Smooth muscle cell (in vitro differentiated cells): ENCODE data around the gene NUP62. TPM values are rescaled to one million over a fixed set of nuclear protein-coding genes. Genes with fewer than 3 reads are reported as not detected.

Experiments
- DNase-seq: peaks from one replicate; lab custom pipeline; 2025; ENCODE audit not compliant: unreplicated experiment; lab: John Stamatoyannopoulos, UW
- H2AFZ ChIP-seq: fragments of 200-600 bp; sonication (generic); 2 replicates; pipeline ENCODE4 v1.6.0; 2016; ENCODE audit warnings: antibody characterized with exemption, low read depth, mild to moderate bottlenecking
- H3F3A ChIP-seq: fragments of 200-600 bp; sonication (generic); 2 replicates; pipeline ENCODE4 v1.6.0; 2017; ENCODE audit warnings: antibody characterized with exemption, low read depth
- H3K27ac ChIP-seq: fragments of 200-600 bp; sonication (generic); 2 replicates; pipeline ENCODE4 v1.5.1; 2016; ENCODE audit warnings: low read depth, mild to moderate bottlenecking
- H3K27me3 ChIP-seq: fragments of 200-600 bp; sonication (generic); 2 replicates; pipeline ENCODE4 v1.6.1; 2016; ENCODE audit warnings: low read depth, mild to moderate bottlenecking
- H3K36me3 ChIP-seq: fragments of 200-600 bp; sonication (generic); 2 replicates; pipeline ENCODE4 v1.5.1; 2016; ENCODE audit warnings: low read depth
- H3K4me1 ChIP-seq: fragments of 200-600 bp; sonication (generic); 2 replicates; pipeline ENCODE4 v1.5.1; 2016; ENCODE audit warnings: low read depth
- H3K4me2 ChIP-seq: fragments of 200-600 bp; sonication (generic); 2 replicates; pipeline ENCODE4 v1.6.0; 2016; ENCODE audit warnings: mild to moderate bottlenecking
- H3K4me3 ChIP-seq: fragments of 200-600 bp; sonication (generic); 2 replicates; pipeline ENCODE4 v1.5.1; 2016; ENCODE audit warnings: mild to moderate bottlenecking
- H3K79me2 ChIP-seq: fragments of 200-600 bp; sonication (generic); 2 replicates; pipeline ENCODE4 v1.6.0; 2016; ENCODE audit warnings: low read depth, mild to moderate bottlenecking
- H3K9ac ChIP-seq: fragments of 200-600 bp; sonication (generic); 2 replicates; pipeline ENCODE4 v1.6.0; 2016; ENCODE audit warnings: low read depth
- H3K9me3 ChIP-seq: fragments of 200-600 bp; sonication (generic); replicated peaks from 2 replicates; pipeline ENCODE4 v1.5.1; 2016; ENCODE audit warnings: low read depth
- H4K20me1 ChIP-seq: fragments of 200-600 bp; sonication (generic); 2 replicates; pipeline ENCODE4 v1.6.0; 2016; ENCODE audit warnings: low read depth
- WGBS: methylation state at CpG from one replicate; pipeline ENCODE4 v1.1.7; 2016; ENCODE audit warnings: low lambda C conversion rate; 5-methylcytosine and 5-hydroxymethylcytosine counted together
- polyA plus RNA-seq: library from polyadenylated mRNA; unstranded; fragments of >200 nt; fragmentation: Nextera tagmentation; extraction: Ambion mirVana; gene quantifications from 2 replicates; pipeline ENCODE4 v1.2.1, GENCODE V29; 2016
- total RNA-seq: library from RNA; depleted of rRNA; stranded (reverse); fragments of >200 nt; gene quantifications from 2 replicates; pipeline ENCODE4 v1.2.3, GENCODE V29; 2014
- TF ChIP-seq, protein P1 (sequence below): fragments of 200-600 bp; sonication (generic); IDR thresholded peaks from 2 replicates; pipeline ENCODE4 v1.5.1; 2017; ENCODE audit warnings: borderline replicate concordance, mild to moderate bottlenecking, antibody characterized with exemption; ENCODE audit not compliant: insufficient read depth, poor library complexity, severe bottlenecking

The NUP62 gene, protein sequence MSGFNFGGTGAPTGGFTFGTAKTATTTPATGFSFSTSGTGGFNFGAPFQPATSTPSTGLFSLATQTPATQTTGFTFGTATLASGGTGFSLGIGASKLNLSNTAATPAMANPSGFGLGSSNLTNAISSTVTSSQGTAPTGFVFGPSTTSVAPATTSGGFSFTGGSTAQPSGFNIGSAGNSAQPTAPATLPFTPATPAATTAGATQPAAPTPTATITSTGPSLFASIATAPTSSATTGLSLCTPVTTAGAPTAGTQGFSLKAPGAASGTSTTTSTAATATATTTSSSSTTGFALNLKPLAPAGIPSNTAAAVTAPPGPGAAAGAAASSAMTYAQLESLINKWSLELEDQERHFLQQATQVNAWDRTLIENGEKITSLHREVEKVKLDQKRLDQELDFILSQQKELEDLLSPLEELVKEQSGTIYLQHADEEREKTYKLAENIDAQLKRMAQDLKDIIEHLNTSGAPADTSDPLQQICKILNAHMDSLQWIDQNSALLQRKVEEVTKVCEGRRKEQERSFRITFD
- total RNA-seq (17.6 and 24.2 TPM in 2 replicates), polyA plus RNA-seq (29.5 and 34.2 TPM in 2 replicates)

DNA sequence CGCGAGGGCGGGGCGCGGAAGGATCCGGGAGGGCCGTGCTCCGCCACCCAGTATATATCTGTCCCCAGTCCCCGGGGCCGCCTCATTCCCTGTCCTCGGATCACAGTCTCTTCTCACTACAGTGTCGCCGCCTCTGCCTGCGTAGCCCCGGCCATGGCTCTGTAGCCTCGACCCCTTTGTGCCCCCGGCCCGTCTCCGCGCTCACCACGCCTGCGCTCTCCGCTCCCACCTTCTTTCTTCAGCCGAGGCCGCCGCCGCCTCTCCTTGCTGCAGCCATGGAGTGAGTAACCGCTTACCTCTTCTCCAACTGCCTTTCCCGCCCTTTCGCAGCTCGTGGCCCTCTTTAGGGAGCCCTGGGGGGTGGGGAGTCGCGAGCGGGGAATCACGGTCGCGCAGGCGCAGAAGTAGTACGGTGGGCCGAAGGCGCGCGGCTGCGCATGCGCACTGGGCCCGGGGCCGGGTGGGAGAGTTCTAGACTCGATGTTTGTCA is at the start of gene NUP62, which contains the start of gene ATF5:
Gene NUP62, minus strand, starts transcription at position 384 of the 490 bp plus-strand sequence. CDS start 19,697 bp downstream, outside the sequence.
Gene ATF5, plus strand, starts transcription at position 85 of the 490 bp plus-strand sequence. CDS start 1,646 bp downstream, outside the sequence.
- Histone ChIP-seq H3K9ac (peak within 1 kb of the TSS; percentile 91), H3K4me2 (peak within 1 kb of the TSS; percentile 91), H3K4me3 (peak within 1 kb of the TSS; percentile 84), H3K27me3 (no peaks in the 10 kb centered on the region), H3K36me3 (no peaks in the 10 kb centered on the region), H3K4me1 (peaks cover 3% of the 10 kb centered on the region), H4K20me1 (peaks cover 38% of the 10 kb centered on the region), H3K9me3 (no peaks in the 10 kb centered on the region), H3K79me2 (peaks cover 38% of the 10 kb centered on the region), H3F3A (peaks cover 18% of the 10 kb centered on the region), H3K27ac (peak within 1 kb of the TSS; percentile 91), H2AFZ (peak within 1 kb of the TSS; percentile 89)
- WGBS = under 1% methylated on average over 35 of the region's 48 CpGs
- DNase-seq = peak; percentile 80
- TF ChIP-seq, protein P1, sequence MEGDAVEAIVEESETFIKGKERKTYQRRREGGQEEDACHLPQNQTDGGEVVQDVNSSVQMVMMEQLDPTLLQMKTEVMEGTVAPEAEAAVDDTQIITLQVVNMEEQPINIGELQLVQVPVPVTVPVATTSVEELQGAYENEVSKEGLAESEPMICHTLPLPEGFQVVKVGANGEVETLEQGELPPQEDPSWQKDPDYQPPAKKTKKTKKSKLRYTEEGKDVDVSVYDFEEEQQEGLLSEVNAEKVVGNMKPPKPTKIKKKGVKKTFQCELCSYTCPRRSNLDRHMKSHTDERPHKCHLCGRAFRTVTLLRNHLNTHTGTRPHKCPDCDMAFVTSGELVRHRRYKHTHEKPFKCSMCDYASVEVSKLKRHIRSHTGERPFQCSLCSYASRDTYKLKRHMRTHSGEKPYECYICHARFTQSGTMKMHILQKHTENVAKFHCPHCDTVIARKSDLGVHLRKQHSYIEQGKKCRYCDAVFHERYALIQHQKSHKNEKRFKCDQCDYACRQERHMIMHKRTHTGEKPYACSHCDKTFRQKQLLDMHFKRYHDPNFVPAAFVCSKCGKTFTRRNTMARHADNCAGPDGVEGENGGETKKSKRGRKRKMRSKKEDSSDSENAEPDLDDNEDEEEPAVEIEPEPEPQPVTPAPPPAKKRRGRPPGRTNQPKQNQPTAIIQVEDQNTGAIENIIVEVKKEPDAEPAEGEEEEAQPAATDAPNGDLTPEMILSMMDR = no peak

DNA sequence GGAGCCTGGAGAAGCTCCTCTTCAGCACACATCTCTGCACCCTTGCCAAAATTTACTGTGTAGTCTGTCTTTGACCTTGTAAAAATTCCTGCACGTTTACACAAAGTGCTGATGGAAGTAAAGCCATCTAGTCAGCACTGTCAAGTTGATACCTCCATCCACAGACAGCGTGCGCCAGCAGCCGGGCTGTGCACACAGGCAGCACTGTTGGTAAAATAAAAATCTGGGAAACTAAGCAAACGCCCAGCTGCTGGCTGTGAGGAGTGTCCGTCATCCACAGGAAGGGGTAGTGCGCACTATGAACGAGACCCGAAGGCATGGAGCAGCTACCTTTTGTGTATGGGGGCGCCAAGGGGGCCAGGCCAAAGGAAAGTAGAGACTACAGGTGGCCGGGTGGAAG is 49.0 kb upstream of the NUP62 start:
- 88% methylated on average over 11 of the region's 11 CpGs for WGBS
- no peaks in the 10 kb centered on the region for H3K36me3 ChIP-seq
- no peak overlapping the region for H3K4me3 ChIP-seq
- H3K9me3 ChIP-seq = no peaks in the 10 kb centered on the region
- H4K20me1 ChIP-seq = peaks cover 6% of the 10 kb centered on the region
- no peaks in the 10 kb centered on the region for H3K27me3 ChIP-seq
- no peaks in the 10 kb centered on the region for H3K4me1 ChIP-seq
- H3K79me2 ChIP-seq = no peaks in the 10 kb centered on the region
- no peak overlapping the region for H3K27ac ChIP-seq
- H2AFZ ChIP-seq = no peak overlapping the region
- no peak overlapping the region for H3K9ac ChIP-seq
- no peak overlapping the region for H3K4me2 ChIP-seq
- TF ChIP-seq, protein P1 = no peak
- no peak for DNase-seq
- H3F3A ChIP-seq = no peaks in the 10 kb centered on the region

DNA sequence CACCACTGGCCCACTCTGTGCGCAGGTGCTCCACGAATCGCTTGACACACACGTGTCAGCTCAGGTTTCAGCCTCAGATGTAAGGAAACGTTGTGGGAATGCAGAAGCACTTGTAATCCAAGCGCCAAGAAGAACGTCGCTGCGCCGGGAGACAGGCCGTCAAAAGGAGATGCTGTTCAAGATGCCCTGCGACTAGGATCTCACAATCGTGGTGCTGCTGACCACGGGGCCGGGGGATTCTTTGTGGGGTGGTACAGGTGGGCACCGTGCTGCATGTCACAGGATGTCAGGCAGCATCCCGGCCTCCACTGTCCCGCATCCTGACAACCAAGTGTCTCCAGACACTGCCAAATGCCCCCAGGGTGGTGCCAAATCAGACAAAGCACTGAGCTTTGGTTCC is 48.6 kb upstream of the NUP62 start:
- H3K79me2 ChIP-seq = no peaks in the 10 kb centered on the region
- H3K27me3 ChIP-seq = no peaks in the 10 kb centered on the region
- no peak for DNase-seq
- TF ChIP-seq, protein P1 = no peak
- H3K4me1 ChIP-seq = no peaks in the 10 kb centered on the region
- H3K4me3 ChIP-seq = no peak overlapping the region
- H3K9ac ChIP-seq = no peak overlapping the region
- no peaks in the 10 kb centered on the region for H3F3A ChIP-seq
- no peak overlapping the region for H2AFZ ChIP-seq
- H3K27ac ChIP-seq = no peak overlapping the region
- 92% methylated on average over 18 of the region's 18 CpGs for WGBS
- no peaks in the 10 kb centered on the region for H3K9me3 ChIP-seq
- H3K36me3 ChIP-seq = no peaks in the 10 kb centered on the region
- no peak overlapping the region for H3K4me2 ChIP-seq
- peaks cover 6% of the 10 kb centered on the region for H4K20me1 ChIP-seq
